GM19238 (cell line): ENCODE results near the gene NFATC4.
"Not testable (repeated sequence)": the region's sequence is repeated elsewhere in the genome, so short reads cannot be mapped to it uniquely, and the experiment has no call there.

Experiments used
- DNase-seq: peaks from one replicate; pipeline ENCODE4 v3.0.0; 2011; ENCODE audit warnings: low spot score; ENCODE audit not compliant: insufficient read length

The NFATC4 gene

DNA sequence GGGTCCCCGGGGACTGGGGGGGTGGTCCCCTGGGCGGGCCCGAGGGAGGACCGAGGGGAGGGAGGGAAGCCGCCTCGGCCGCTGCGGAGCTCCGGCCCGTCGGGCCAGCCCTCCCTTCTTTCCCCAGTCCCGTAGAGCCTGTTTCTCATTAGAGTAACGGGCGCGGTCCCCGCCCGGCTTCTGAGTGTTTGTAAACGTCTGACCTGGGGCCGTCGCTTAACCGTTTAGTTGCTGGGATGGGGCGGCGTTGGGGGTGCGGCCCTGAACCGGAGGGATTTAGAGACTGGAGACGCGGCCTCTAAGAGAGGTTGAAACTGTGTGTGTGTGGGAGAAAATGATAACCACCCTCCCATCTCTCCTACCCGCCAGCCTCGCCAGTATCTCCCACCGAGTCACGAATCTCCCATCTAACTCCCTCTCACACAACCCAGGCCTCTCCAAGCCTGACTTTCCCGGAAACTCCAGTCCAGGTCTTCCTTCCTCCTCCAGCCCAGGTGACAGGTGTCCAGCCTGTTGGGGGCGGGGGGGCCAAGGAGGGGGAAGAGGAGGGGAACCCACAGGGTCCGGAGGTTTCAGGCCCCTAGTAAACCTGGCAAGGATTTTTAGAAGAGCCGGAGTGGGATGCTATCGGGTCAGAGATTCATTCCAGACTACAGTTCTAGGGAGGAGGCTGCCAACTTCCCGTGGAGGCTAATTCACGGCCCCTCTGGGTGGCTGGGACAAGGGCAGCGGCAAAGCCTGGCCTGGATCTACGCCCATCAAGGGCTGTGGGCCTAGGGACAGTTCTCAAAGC, 1.1 kb upstream of the NFATC4 start:
- peak; percentile 66 for DNase-seq

DNA sequence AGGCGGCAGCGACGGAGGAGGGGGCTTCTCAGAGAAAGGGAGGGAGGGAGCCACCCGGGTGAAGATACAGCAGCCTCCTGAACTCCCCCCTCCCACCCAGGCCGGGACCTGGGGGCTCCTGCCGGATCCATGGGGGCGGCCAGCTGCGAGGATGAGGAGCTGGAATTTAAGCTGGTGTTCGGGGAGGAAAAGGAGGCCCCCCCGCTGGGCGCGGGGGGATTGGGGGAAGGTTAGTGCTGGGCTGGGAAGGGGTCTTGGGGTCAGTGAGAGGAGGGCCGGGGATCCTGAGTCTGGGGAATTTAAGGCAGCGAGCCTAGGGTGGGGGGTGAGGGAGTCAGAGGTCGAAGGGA, 203 bp downstream of the NFATC4 start:
- no peak for DNase-seq

DNA sequence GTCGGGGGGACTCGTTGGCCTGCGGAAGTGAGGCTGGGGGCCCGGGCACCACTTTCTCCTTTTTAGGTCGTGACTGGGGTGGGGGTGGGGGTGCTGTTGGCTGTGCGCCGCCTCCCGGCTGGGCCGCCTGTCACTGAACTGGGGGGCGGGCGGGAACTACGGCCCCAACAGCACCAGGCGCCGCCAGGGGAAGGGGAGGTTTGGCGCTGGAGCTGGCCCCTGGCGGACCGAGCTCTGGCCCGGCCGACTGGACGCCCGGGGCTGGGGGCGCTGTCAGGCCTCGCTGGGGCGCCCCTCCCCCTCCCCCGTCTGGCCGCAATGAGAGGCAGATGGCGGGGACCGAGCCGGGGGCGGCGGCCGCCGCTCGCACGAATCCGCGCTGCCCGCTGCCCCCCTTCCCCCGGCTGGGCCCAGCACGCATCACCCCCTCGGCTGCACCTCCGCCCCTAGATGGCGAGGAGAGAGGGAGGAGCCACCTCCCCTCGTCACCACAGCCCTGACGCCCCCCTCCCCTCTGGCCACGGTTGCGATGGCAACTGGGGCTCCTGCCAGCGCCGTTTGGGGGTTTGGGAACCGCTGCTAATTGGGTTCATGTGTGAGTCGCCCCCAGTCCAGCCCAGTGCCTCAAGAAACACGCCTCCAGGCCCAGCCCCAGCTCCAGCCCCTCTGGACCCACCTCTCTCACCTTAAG, 723 bp downstream of the NFATC4 start:
- no peak for DNase-seq

DNA sequence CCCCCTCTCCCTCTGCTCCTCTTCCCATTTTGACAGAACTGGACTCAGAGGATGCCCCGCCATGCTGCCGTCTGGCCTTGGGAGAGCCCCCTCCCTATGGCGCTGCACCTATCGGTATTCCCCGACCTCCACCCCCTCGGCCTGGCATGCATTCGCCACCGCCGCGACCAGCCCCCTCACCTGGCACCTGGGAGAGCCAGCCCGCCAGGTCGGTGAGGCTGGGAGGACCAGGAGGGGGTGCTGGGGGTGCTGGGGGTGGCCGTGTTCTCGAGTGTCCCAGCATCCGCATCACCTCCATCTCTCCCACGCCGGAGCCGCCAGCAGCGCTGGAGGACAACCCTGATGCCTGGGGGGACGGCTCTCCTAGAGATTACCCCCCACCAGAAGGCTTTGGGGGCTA, 1.5 kb downstream of the NFATC4 start:
- no peak for DNase-seq

DNA sequence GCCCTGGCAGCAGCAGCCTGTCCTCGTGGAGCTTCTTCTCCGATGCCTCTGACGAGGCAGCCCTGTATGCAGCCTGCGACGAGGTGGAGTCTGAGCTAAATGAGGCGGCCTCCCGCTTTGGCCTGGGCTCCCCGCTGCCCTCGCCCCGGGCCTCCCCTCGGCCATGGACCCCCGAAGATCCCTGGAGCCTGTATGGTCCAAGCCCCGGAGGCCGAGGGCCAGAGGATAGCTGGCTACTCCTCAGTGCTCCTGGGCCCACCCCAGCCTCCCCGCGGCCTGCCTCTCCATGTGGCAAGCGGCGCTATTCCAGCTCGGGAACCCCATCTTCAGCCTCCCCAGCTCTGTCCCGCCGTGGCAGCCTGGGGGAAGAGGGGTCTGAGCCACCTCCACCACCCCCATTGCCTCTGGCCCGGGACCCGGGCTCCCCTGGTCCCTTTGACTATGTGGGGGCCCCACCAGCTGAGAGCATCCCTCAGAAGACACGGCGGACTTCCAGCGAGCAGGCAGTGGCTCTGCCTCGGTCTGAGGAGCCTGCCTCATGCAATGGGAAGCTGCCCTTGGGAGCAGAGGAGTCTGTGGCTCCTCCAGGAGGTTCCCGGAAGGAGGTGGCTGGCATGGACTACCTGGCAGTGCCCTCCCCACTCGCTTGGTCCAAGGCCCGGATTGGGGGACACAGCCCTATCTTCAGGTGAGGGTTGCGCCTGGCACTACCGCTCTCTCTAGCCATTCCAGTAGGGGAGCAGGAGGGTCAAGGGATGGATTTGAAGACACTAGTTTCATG, 2.1 kb downstream of the NFATC4 start:
- no peak for DNase-seq

DNA sequence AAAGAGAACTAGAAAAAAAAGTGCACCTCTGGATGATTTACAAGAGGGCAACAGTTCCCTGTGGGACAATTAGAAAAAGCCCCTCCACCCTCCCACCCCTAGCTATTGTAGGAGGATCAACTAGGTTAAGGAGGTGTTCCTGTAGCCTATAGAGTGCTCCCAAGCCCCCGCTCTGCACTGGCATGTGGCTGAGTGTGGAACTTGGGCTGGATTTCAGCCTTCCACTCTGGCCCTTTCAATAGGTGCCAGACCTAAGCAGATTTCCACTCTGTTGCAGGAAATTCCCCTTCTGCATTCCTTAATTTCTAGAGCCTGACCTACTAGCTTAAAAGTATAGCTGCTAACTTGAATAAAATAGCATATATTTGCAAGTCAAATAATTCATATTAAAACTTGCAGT, 2.8 kb downstream of the NFATC4 start:
- no peak for DNase-seq

DNA sequence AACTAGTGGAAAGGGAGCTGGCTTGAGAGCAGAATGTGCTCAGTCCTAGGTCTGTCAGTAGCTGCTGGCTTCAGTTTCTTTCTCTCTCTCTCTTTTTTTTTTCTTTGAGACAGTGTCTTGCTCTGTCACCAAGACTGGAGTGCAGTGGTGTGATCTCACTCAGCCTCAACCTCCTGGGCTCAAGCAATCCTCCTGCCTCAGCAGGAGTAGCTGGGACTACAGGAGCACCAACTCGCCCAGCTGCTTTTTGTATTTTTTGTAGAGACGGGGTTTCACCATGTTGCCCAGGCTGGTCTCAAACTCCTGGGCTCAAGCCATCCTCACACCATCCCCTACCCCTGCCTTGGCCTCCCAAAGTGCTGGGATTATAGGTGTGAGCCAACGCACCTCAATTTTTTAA, 3.6 kb downstream of the NFATC4 start:
- not testable (repeated sequence) for DNase-seq

DNA sequence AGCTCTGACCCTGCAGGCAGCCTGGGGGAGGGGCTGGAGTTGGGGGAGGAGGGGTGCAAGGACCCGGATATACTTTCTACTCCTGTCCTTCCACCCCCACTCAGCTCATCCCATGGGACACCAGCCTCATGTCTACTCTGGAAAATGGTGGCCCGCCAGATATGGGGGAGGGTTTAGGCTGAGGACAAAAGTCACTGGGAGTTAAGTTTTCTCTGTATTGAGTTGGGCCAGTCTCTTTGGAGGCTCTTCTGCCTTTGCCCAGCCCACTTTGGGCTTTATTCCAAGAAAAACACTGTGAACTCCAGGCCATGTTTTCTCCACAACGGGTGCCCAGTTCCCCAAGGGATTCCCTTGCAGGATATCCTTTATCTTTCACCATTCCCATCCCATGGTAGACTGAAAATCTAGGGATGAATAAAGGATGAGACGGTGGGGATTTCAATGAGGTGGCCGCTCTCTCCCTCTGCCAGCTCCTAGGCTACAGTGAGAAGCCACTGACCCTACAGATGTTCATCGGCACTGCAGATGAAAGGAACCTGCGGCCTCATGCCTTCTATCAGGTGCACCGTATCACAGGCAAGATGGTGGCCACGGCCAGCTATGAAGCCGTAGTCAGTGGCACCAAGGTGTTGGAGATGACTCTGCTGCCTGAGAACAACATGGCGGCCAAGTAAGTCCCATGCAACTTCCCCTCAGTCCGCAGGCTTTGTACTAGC, 4.9 kb downstream of the NFATC4 start:
- no peak for DNase-seq

DNA sequence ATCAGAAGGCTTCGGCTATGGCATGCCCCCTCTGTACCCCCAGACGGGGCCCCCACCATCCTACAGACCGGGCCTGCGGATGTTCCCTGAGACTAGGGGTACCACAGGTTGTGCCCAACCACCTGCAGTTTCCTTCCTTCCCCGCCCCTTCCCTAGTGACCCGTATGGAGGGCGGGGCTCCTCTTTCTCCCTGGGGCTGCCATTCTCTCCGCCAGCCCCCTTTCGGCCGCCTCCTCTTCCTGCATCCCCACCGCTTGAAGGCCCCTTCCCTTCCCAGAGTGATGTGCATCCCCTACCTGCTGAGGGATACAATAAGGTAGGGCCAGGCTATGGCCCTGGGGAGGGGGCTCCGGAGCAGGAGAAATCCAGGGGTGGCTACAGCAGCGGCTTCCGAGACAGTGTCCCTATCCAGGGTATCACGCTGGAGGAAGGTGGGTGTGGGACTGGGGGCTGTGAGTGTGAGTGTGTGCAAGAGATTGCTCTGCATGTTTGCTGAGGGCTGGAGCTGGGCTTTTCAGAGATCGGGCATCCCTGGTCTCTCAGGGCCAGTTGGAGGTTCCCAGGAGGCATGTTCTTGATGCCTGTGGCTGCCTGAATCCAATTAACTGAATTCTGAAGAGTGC, 8.6 kb downstream of the NFATC4 start:
- no peak for DNase-seq

DNA sequence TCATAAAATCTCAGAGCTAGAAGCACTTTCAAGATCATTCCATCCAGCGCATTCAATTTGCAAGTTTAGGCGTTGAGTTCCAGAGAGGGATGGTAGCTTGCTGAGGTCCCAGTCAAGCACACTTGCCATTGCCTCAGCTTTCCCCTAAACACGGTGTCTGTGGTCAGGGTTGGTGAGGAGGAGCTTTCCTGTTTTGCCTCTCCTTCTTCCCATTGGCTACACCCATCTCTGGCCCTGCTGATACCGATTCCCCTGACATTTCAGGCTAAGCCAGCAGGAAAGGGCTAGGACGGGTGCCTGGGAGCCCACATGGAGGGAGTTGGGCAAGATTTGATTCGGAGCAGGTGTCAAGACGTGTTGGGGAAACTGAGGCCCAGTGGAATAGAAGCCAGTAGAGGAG, 9.1 kb downstream of the NFATC4 start:
- no peak for DNase-seq

DNA sequence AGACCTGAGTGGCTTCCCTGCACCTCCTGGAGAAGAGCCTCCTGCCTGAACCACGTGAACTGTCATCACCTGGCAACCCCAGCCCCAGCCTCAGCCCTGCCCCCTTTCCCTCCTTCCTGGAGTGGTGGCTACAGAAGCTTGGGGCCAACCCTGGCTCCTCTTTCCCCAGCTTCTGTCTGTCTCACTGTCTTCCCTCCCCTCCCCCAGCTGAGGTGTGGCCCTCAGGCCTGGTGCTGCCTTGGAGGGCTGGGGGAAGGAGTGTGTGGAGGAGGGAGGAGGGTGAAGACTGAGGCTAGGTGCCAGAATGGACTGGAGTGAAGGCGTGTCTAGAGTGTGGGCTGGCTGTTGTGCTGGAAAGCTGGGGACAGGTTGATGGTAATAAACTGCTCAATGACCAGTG, 9.7 kb downstream of the NFATC4 start:
- DNase-seq, result no peak

DNA sequence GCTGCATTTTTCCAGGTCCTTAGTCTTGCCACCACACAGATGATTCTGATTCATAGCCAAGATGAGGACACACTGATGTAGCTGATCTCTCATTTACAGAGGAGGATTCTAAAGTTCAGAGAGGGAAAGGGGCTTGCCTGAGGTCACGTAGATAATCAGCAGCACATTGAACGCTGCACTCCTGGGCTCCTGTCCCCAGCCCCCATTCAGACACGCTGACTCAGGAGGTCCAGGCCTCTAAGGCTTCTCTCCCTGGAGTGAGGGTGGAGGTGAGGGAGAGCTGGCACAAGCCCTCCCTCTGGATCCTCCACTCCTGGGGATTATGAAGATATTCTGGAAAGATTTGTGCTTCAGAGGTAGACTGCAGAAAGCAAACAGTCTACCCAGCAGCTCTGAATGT, 10.3 kb downstream of the NFATC4 start:
- no peak for DNase-seq

DNA sequence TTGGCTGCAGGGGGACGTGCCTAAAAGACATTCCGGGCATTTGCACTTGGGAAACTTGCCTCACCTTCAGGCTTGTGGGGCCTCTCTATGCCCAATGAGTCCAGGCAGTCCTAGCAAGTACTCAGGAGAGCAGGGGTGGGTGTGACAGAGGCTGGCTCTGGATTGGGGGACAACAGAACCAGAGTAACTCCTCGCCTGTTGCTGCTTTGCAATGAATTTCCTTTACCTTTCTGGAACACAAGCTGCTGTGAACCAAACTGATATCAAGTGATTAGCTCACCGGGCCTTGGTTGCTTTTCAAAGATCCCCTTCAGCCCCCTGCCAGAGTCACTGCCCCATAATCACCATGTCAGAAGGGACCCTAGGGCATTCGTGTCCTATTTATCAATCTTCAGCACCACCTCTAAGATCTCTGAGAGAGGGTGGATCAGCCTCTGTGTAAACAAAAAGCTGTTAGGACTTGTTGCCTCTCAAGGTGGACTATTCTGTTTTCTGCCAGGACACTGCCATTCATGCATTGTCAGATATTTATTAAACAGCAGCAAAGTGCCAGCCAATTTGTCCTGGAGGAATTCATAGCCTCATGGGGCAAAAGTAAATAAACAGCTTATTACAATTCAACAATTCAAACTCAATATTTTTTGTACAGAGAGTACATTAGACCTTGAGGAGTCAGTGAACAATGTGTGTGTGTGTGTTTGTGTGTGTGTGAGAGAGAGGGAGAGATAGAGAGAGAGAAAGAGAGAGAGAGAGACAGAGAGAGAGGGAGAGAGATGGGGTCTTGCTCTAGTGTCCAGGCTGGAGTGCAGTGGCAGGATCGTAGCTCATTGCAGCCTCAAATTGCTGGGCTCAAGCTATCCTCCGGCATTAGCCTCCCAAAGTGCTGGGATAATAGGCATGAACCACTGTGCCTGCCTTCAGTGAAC, 11.3 kb downstream of the NFATC4 start:
- DNase-seq, result no peak

DNA sequence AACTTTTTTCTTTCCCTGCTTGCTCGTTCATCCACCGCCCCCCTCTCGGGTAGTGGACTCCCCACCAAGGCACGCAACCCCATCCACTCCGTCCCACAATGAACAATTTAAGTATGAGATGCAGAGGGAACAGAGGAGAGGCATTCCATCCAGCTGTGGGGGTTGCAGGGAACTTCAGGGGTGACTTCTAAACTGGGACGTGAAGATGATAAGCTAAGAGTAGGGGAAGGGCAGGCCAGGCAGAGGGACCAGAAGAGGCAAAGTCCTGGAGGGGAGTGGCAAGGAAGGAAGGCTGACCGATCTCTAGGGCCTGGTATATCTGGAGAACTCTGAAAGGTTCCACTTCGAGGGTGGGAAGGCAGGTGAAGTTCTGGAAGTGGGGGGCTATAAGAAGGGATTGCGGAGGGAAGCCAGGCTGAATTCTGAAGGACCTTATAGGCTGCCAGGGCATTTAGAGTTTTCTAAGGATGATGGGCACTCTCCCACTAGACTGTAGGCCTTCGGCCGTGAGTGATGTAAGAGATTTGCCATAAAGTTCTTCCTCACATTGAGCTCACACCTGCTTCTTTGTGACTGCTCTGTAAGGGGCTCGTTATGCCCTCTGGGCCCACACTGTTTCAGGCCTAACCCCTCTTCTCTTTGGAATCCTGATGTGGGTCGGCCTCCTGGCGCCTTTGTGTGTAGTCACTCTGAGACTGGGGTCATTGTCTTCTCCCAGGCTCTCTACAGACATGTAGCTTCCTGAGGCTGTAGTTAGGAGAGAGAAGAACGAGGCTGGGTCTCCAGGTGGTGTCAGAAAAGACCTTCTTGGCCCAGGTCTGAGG, 12.1 kb downstream of the NFATC4 start:
- DNase-seq, result no peak

DNA sequence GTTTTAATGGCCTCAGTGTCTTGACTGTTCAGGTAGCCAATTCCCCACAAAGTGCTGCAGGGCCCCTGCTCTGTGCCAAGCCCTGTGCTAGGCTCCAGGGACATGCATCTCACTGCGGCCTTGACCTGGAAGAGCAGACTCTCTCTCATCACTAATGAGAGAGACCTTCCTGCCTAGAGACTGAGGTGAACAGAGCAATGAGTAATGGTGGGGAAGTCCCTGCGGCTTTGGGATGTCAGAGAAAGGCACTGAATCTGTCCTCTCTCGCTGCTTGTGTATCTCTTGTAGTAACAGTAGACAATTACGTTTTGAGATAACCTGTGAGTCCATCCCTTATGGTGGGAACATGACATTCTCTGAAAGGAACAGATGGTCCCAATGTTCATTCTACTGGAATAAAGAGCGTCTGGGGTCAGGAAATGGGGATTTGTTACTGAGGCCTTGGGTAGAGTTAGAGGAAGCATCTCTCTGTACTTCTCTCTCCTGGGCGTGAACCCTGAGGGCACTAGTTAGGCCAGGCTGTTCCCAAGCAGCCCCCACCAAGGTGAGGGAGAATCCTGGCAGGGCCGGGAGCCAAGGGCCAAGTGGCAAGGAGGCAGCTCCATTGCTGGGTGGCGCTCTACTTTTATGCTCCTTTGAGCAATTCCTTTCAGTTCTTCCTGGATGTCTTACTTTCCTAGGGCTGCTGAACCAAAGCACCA, 13.5 kb downstream of the NFATC4 start:
- DNase-seq, result no peak

DNA sequence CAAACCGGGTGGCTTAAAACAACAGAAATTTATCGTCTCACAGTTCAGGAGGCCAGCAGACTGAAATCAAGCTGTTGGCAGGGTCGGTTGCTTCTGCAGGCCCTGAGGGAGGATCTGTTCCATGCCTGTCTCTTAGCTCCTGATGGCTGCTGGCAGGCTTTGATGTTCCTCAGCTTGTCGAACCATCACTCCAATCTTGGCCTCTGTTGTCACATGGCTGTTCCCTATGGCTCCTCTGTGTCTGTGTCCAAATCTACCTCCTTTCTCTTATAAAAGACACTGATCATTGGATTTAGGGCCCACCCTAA, 14.0 kb downstream of the NFATC4 start:
- no peak for DNase-seq

DNA sequence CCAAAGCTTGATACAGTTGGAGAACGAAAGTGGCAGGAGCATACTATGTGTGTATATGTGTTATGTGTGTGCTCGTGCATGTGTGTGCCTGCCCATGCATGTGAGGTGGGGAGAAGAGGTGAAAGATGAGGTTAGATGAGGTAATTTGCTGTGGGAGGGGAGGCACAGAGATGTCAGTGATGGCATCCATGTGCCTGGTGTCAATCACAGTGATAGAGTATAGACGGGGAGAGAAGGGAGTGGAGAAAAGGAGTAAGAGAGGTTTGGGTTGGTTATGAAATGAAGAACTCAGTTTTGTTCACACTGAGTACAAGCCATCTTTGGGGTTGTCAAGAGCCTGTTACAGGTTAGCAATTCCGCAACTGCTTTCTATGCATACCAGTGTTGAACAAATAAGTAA, 16.2 kb downstream of the NFATC4 start:
- no peak for DNase-seq

DNA sequence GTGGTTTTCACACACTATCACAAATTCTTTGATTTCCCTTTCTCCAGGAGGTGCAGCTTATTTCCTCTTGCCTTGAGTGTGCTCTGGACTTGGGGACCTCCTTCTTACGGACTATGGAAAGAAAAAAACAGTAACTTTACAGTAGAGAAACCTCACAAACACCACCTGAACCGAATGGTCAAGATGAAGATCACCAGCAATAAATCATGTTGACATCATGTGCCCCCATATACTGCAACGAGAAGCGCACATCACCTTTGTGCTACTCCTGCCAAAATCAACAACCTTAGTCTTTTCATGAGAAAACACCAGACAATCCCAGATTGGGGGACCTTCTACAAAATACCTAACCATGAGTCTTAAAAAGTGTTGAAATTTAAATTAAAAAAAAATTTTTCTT, 17.5 kb downstream of the NFATC4 start:
- DNase-seq, result no peak

DNA sequence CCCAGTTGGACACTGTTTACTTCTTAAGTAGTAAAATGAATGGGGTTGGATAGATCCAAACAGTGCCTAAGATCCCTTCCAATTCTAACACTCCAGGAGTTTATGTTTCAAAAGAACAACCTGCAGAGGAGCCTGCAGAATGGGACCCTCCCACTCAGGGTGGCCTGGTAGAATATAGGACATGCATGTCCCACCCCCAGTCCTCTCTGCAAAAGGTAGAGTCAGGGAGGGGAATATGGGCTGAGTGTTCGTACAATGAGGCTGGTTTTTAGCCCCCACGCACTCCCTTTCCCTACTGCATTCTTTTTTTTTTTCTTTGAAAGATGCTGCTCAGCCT, 19.0 kb downstream of the NFATC4 start:
- DNase-seq, result no peak
